ENCODE results near the gene ARV1. TPM values are rescaled to one million over a fixed set of nuclear protein-coding genes. Genes with fewer than 3 reads are reported as not detected.
"Not testable (repeated sequence)": the region's sequence is repeated elsewhere in the genome, so short reads cannot be mapped to it uniquely, and the experiment has no call there.

ARV1 gene
- total RNA-seq, 2 experiments from 2014 or later, result 15.2 to 15.3 TPM

DNA sequence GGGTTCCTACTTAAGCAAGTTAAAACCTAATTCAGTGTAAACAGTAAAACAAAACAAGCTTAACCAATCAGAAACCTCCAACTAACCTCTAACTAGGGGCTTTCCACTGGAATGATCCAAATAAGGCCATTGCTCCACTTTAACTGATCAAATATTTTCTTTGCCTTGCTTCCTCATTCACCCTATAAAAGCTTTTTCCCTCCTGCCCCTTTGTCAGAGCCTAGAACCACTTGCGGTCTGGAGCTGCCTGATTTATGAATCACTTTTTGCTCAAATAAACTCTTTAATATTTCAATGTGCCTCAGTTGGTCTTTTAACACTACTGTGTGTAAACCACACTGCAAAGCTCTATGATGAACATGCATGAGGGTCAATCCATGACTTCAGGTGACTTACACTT, 65.7 kb downstream of the ARV1 start:
- CTCF ChIA-PET, result interaction anchor here (0.8 to 1.8 kb wide), 3 partner anchors 9 to 47 kb away, joined by 3 to 7 read pairs (median 3); no protein-coding TSS in a partner anchor
- H3K27ac Mint-ChIP-seq, result no peak overlapping the region
- H3K4me1 Mint-ChIP-seq (ENCODE audit: low read depth), result peaks cover 15% of the 10 kb centered on the region

DNA sequence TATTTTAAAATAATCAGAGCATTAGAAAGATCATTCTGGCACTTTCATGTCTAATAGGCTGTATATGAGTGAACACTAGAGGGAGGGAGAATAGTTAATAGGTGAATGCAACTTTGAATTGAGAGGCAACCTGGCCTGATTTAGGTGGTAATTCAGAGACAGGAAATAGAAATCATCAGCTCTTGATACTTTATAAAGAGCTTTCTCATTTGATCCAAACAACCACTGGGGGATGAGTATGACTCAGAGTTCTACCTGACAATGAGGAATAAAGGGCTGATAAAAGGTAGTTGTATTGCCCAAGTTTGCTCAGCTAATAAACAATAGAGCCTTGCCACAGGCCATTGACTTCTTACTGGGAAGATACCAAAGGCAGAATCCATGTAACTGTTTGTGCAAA, 66.4 kb downstream of the ARV1 start:
- Mint-ChIP-seq H3K36me3 (ENCODE audit: low read depth) (no peaks in the 10 kb centered on the region), H3K27ac (no peak overlapping the region), H3K4me3 (no peak overlapping the region), H3K27me3 (peaks cover 12% of the 10 kb centered on the region), H3K9me3 (peaks cover 3% of the 10 kb centered on the region), H3K4me1 (ENCODE audit: low read depth) (peaks cover 15% of the 10 kb centered on the region)
- TF ChIP-seq, protein P1, sequence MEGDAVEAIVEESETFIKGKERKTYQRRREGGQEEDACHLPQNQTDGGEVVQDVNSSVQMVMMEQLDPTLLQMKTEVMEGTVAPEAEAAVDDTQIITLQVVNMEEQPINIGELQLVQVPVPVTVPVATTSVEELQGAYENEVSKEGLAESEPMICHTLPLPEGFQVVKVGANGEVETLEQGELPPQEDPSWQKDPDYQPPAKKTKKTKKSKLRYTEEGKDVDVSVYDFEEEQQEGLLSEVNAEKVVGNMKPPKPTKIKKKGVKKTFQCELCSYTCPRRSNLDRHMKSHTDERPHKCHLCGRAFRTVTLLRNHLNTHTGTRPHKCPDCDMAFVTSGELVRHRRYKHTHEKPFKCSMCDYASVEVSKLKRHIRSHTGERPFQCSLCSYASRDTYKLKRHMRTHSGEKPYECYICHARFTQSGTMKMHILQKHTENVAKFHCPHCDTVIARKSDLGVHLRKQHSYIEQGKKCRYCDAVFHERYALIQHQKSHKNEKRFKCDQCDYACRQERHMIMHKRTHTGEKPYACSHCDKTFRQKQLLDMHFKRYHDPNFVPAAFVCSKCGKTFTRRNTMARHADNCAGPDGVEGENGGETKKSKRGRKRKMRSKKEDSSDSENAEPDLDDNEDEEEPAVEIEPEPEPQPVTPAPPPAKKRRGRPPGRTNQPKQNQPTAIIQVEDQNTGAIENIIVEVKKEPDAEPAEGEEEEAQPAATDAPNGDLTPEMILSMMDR (IDR thresholded peaks at IDR 0.05), result no peak
- POLR2A ChIA-PET, result no interaction called here
- CTCF ChIA-PET, result interaction anchor here (0.8 to 1.8 kb wide), 3 partner anchors 8 to 46 kb away, joined by 3 to 7 read pairs (median 3); no protein-coding TSS in a partner anchor
- DNase-seq (no peak), ATAC-seq (peak; percentile 28)
- intact Hi-C loops (cut with micrococcal nuclease), result no loop called here

More for the DNA sequence above, 65.7 kb downstream of the ARV1 start:
- DNase-seq, result no peak
- Mint-ChIP-seq H3K36me3 (ENCODE audit: low read depth) (no peaks in the 10 kb centered on the region), H3K9me3 (peaks cover 3% of the 10 kb centered on the region), H3K4me3 (no peak overlapping the region), H3K27me3 (peaks cover 11% of the 10 kb centered on the region)
- POLR2A ChIA-PET, result no interaction called here
- no peak for ATAC-seq
- intact Hi-C loops (cut with micrococcal nuclease), result no loop called here
- TF ChIP-seq, protein P1 (IDR thresholded peaks at IDR 0.05), result no peak

DNA sequence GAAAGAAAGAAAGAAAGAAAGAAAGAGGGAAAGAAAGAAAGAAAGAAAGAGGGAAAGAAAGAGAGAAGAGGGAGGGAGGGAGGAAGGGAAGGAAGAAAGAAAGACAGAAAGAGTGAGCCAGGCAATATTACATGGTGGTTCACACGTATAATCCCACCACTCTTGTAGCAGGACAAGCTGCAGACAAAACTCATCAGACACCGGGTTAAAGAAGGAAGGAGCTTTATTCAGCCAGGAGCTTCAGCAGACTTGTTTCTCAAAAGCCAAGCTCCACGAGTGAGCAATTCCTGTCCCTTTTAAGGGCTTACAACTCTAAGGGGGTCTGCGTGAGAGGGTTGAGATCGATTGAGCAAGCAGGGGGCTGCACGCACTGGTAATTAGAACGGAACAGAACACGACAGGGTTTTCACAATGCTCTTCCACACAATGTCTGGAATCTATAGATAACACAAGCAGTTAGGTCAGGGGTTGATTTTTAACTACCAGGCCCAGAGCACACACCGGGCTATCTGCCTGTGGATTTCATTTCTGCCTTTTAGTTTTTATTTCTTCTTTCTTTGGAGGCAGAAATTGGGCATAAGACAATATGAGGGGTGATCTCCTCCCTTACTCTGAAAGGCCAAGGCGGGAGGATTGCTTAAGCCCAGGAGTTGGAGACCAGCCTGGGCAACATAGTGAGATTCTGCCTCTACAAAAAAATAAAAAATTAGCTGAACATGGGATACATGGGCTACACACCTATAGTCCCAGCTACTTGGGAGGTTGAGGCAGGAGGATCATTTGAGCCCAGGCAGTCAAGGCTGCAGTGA, 67.2 kb downstream of the ARV1 start:
- H3K4me3 Mint-ChIP-seq; POLR2A ChIA-PET; DNase-seq; intact Hi-C loops (cut with micrococcal nuclease); CTCF ChIA-PET; ATAC-seq; H3K36me3 Mint-ChIP-seq (ENCODE audit: low read depth); H3K27ac Mint-ChIP-seq; H3K9me3 Mint-ChIP-seq: not testable (repeated sequence)
- Mint-ChIP-seq H3K27me3 (peaks cover 12% of the 10 kb centered on the region), H3K4me1 (ENCODE audit: low read depth) (peaks cover 14% of the 10 kb centered on the region)

DNA sequence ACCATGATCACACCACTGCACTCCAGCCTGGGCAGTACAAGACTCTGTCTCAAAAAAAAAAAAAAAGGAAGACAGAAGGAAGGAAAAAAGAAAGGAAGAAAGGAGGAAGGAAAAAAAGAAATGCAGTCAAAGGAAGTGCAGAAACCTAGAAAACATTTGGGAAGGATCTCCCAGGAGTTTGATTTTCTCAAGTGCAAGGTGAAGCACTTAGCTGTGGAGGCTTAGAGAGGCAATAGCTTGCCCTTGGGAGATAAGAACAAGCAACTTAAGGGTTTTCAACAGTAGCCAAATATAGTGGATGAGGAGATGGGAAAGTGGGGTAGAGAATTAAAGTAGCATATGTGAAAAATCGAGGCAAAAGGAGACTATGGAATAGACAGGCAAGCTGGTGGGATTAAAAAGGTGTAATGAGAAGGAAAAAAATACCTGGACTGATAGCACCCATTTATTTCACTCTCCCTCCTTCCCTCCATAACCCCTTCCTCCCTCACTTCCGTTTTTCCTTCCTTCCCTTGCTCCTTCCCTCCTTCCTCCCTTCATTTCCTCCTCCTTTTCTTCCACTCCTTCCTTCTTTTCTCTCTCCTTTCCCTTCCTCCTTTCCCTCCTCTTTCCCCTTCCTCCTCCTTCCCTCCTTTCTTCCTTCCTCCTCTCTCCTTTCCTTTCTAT, 68.0 kb downstream of the ARV1 start:
- DNase-seq (no peak), ATAC-seq (no peak)
- Mint-ChIP-seq H3K27me3 (peaks cover 10% of the 10 kb centered on the region), H3K27ac (no peak overlapping the region), H3K4me3 (no peak overlapping the region), H3K4me1 (ENCODE audit: low read depth) (peaks cover 7% of the 10 kb centered on the region), H3K36me3 (ENCODE audit: low read depth) (no peaks in the 10 kb centered on the region), H3K9me3 (peaks cover 3% of the 10 kb centered on the region)
- POLR2A ChIA-PET, result no interaction called here
- TF ChIP-seq, protein P1 (IDR thresholded peaks at IDR 0.05), result no peak
- intact Hi-C loops (cut with micrococcal nuclease), result no loop called here
- CTCF ChIA-PET, result no interaction called here

DNA sequence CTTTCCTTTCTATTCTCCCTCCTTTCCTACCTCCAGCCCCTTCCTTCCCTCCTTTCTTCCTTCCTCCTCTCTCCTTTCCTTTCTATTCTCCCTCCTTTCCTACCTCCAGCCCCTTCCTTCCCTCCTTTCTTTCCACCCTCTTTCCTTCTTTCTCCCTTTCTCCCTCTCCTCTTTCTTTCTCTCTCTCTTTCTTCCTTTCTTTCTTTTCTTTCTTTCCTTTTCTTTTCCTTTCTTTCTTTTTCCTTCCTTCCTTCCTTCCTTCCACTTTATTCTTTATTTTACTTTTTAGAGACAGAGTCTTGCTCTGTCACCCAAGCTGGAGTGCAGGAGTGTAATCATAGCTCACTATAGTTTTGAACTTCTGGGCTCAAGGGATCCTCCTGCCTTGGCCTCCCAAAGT, 68.6 kb downstream of the ARV1 start:
- ATAC-seq; CTCF ChIA-PET; H3K27ac Mint-ChIP-seq; intact Hi-C loops (cut with micrococcal nuclease); H3K36me3 Mint-ChIP-seq (ENCODE audit: low read depth); DNase-seq; H3K27me3 Mint-ChIP-seq; POLR2A ChIA-PET; H3K4me1 Mint-ChIP-seq (ENCODE audit: low read depth); H3K4me3 Mint-ChIP-seq; H3K9me3 Mint-ChIP-seq: not testable (repeated sequence)

DNA sequence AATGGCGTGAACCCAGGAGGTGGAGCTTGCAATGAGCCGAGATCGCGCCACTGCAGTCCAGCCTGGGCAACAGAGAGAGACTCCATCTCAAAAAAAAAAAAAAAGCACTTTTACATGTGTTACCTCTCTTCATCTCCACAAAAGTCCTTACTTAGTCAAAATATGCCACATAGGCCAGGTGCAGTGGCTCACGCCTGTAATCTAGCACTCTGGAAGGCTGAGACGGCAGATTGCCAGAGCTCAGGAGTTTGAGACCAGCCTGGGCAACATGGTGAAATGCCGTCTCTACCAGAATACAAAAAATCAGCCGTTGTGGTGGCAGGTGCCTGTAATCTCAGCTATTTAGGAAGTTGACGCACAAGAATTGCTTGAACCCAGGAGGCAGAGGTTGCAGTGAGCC, 69.5 kb downstream of the ARV1 start:
- POLR2A ChIA-PET, result not testable (repeated sequence)

More for the DNA sequence above, 69.5 kb downstream of the ARV1 start:
- H3K4me1 Mint-ChIP-seq (ENCODE audit: low read depth), result peaks cover 11% of the 10 kb centered on the region
- intact Hi-C loops (cut with micrococcal nuclease); DNase-seq; H3K36me3 Mint-ChIP-seq (ENCODE audit: low read depth); H3K27ac Mint-ChIP-seq; ATAC-seq; H3K9me3 Mint-ChIP-seq; CTCF ChIA-PET; H3K4me3 Mint-ChIP-seq; H3K27me3 Mint-ChIP-seq: not testable (repeated sequence)

Measured in activated CD8-positive, alpha-beta T cell treated with anti-CD3 and anti-CD28 coated beads for 36 hours (primary cell).